Heart right ventricle (tissue), 16 donors: Measurements from ENCODE around the gene CHAF1B. TPM values are rescaled to one million over a fixed set of nuclear protein-coding genes. Genes with fewer than 3 reads are reported as not detected.

ENCODE experiments used
- ATAC-seq, 8 donors: fragments of 200-7000 bp; cut with Tn5 transposase; one replicate each; pipeline ENCODE4 v1.9.1; 2020; ENCODE audit warnings: mild to moderate bottlenecking in 8 of 8, moderate library complexity in 8 of 8, moderate number of reproducible peaks in 1 of 8
- DNase-seq, 2 donors: peaks; one replicate each; pipeline ENCODE4 v3.0.0-alpha.2; 2020
- H3K27ac ChIP-seq, 10 donors: fragments of 200-600 bp; sonication (generic) in 2 of 10; one replicate each; pipeline versions ENCODE4 v1.5.0 to v1.8.0; 2020 to 2022; ENCODE audit warnings: mild to moderate bottlenecking in 3 of 10
- H3K27me3 ChIP-seq, 7 donors: fragments of 200-600 bp; one replicate each; pipeline ENCODE4 v1.8.0; 2021 to 2022; ENCODE audit warnings: mild to moderate bottlenecking in 2 of 7
- H3K36me3 ChIP-seq, 9 donors: fragments of 200-600 bp; sonication (generic) in 1 of 9; one replicate each; pipeline versions ENCODE4 v1.5.0 to v1.8.0; 2020 to 2022; ENCODE audit warnings: mild to moderate bottlenecking in 2 of 9
- H3K4me1 ChIP-seq, 9 donors: fragments of 200-600 bp; sonication (generic) in 1 of 9; one replicate each; pipeline versions ENCODE4 v1.5.0 to v1.8.0; 2020 to 2022; ENCODE audit warnings: mild to moderate bottlenecking in 4 of 9
- H3K4me3 ChIP-seq, 10 donors: fragments of 200-600 bp; sonication (generic) in 2 of 10; one replicate each; pipeline versions ENCODE4 v1.5.0 to v1.8.0; 2020 to 2022; ENCODE audit warnings: mild to moderate bottlenecking in 7 of 10, moderate library complexity in 2 of 10
- H3K9me3 ChIP-seq, 11 donors: fragments of 200-600 bp in 10 of 11; sonication (generic) in 2 of 11; one replicate each; pipeline versions ENCODE4 v1.5.0 to v1.8.0; 2013 to 2022; ENCODE audit warnings: mild to moderate bottlenecking in 2 of 11, control low read depth in 1 of 11, moderate library complexity in 1 of 11
- CTCF ChIP-seq, 9 donors: fragments of 200-600 bp; sonication (generic) in 2 of 9; IDR thresholded peaks; one replicate each; pipeline versions ENCODE4 v1.5.0 to v1.8.0; 2021 to 2022; ENCODE audit warnings: antibody characterized with exemption in 9 of 9, mild to moderate bottlenecking in 5 of 9, moderate library complexity in 1 of 9
- WGBS, 2 donors: extraction: QIAGEN DNeasy Blood & Tissue Kit; methylation state at CpG; one replicate each; pipeline ENCODE4 v1.1.7; 2013; ENCODE audit warnings: inconsistent platforms in 1 of 2; 5-methylcytosine and 5-hydroxymethylcytosine counted together
- intact Hi-C, 10 donors: fragments of 100-400 bp; cut with DNase I; formaldehyde crosslinking; loops; one replicate each; pipeline versions ENCODE4 v1.11.1 to v1.14.2; 2022
- polyA plus RNA-seq, 2 donors: library from polyadenylated mRNA; stranded (reverse); fragments of 200-250 nt; gene quantifications; one replicate each; pipeline ENCODE4 v1.2.3, GENCODE V29; 2013
- total RNA-seq, 10 donors: library from RNA; stranded (reverse); fragmentation: NEBNext Ultra II Directional in 3 of 10; extraction: Animal tissue kit (Norgen Biotek cat#: 25700) in 3 of 10; gene quantifications; one replicate each; pipeline versions ENCODE4 v1.2.1 to v1.2.4, GENCODE V29; 2021 to 2023
- donor health status: Arrhythmogenic right ventricular cardiomyopathy.
- donor health status: ischemic (EF 13 %, LVEDD 7.1; RV severe dilation, severe dysfunction).
- donor health status: healthy with polysubstance abuse.
- donor health status: DM: no; HTN: yes; CAD: no.
- donor health status: DM: no; HTN: no; CAD: no.
- donor health status: ischemic (EF 25% LVEDD 6.9; RV normal size, moderate dysfunction).
- donor health status: ischemic (EF 25% LVEDD 5.7; RV mildly dilated, moderate dysfunction).
- donor health status: healthy.
- donor health status: DM: yes; HTN: yes; CAD: no.
- donor health status: Ischemic cardiomyopathy.
- donor health status: ischemic (EF 35%, LVEDD 5.7; RV mildly dilated, moderate dysfunction).
- donor health status: nonischemic (EF 11% LVEDD 7.7; RV severe dilation, severe dysfunction).
- donor health status: DM: yes; HTN: yes; CAD: no.
- donor health status: PGD.
- donor health status: ischemic (EF 29% LVEDD 5.4; RV normal size, mild dysfunction).
- donor health status: nonischemic (EF 23%, LVEDD 6.1; RV moderate dilation, normal function).

Gene CHAF1B
- total and polyA plus RNA-seq, 12 donors: 0.24 to 1.3 (median 0.48) TPM

- peaks cover 0 to 4% (median 0%) of the 10 kb centered on the region in 11 donors for H3K9me3 ChIP-seq
- no peaks in the 10 kb centered on the region for H3K36me3 ChIP-seq
- no peak for DNase-seq
- H3K27me3 ChIP-seq: no peaks in the 10 kb centered on the region
- intact Hi-C loops: no loop called here
- H3K4me1 ChIP-seq: peaks cover 0 to 13% (median 0%) of the 10 kb centered on the region in 9 donors
- peak in 2 of 8 donors; percentile 51 to 94 for ATAC-seq
- no peak overlapping the region for H3K4me3 ChIP-seq
- H3K27ac ChIP-seq: peak overlapping the region in 1 of 10 donors; percentile 26
- no peak for TF ChIP-seq CTCF (IDR thresholded peaks at IDR 0.05)
- WGBS, 2 donors: 29 to 39% methylated on average over 6 of the region's 6 CpGs
Measured at GRCh38 chr21:36437745-36438128, 52.5 kb downstream of the CHAF1B start.

GRCh38 chr21:36441715-36442114 is 56.5 kb downstream of the CHAF1B start:
- Histone ChIP-seq H3K4me1 (peaks cover 0 to 13% (median 0%) of the 10 kb centered on the region in 9 donors), H3K27ac (no peak overlapping the region), H3K9me3 (peaks cover 0 to 3% (median 0%) of the 10 kb centered on the region in 11 donors), H3K27me3 (no peaks in the 10 kb centered on the region), H3K4me3 (no peak overlapping the region), H3K36me3 (no peaks in the 10 kb centered on the region)
- ATAC-seq (no peak), DNase-seq (no peak)
- WGBS, 2 donors: 95% methylated on average over 6 of the region's 6 CpGs
- intact Hi-C loops: no loop called here
- no peak for TF ChIP-seq CTCF (IDR thresholded peaks at IDR 0.05)

- no peak overlapping the region for H3K4me3 ChIP-seq
- intact Hi-C loops: no loop called here
- ATAC-seq (peak in 5 of 8 donors; percentile 12 to 55 (median 33)), DNase-seq (no peak)
- H3K27me3 ChIP-seq: no peaks in the 10 kb centered on the region
- peak overlapping the region in 2 of 10 donors; percentile 15 to 31 for H3K27ac ChIP-seq
- no peaks in the 10 kb centered on the region for H3K4me1 ChIP-seq
- no peaks in the 10 kb centered on the region for H3K36me3 ChIP-seq
- WGBS, 2 donors: 65 to 68% methylated on average over 10 of the region's 10 CpGs
- H3K9me3 ChIP-seq: no peaks in the 10 kb centered on the region
- TF ChIP-seq CTCF (IDR thresholded peaks at IDR 0.05): no peak
Measured at GRCh38 chr21:36446301-36446700, 61.1 kb downstream of the CHAF1B start.

GRCh38 chr21:36450511-36450910 is 65.3 kb downstream of the CHAF1B start:
- WGBS, 2 donors: 73 to 87% methylated on average over 2 of the region's 2 CpGs
- intact Hi-C loops: no loop called here
- Histone ChIP-seq H3K4me1 (peaks cover 0 to 5% (median 0%) of the 10 kb centered on the region in 9 donors), H3K27ac (no peak overlapping the region), H3K27me3 (no peaks in the 10 kb centered on the region), H3K4me3 (no peak overlapping the region), H3K9me3 (no peaks in the 10 kb centered on the region), H3K36me3 (no peaks in the 10 kb centered on the region)
- no peak for TF ChIP-seq CTCF (IDR thresholded peaks at IDR 0.05)
- DNase-seq (no peak), ATAC-seq (no peak)
